Type B pancreatic cell (in vitro differentiated cells): ENCODE data around the gene KMT2B. TPM values are rescaled to one million over a fixed set of nuclear protein-coding genes. Genes with fewer than 3 reads are reported as not detected.
A peak's percentile ranks its signal among the peaks of the same experiment; 100 is the strongest.
"Not testable (repeated sequence)": the region's sequence is repeated elsewhere in the genome, so short reads cannot be mapped to it uniquely, and the experiment has no call there.

Source experiments
- DNase-seq: peaks from one replicate; pipeline ENCODE4 v3.0.0; 2021; ENCODE audit warnings: mixed read lengths; ENCODE audit not compliant: unreplicated experiment; ENCODE audit errors: extremely low spot score
- H3K27ac Mint-ChIP-seq: 2 replicates; pipeline ENCODE4 v1.8.0; 2021; ENCODE audit warnings: mild to moderate bottlenecking, mixed read lengths
- H3K27me3 Mint-ChIP-seq: 2 replicates; pipeline ENCODE4 v1.8.0; 2021; ENCODE audit warnings: mixed read lengths
- H3K36me3 Mint-ChIP-seq: 2 replicates; pipeline ENCODE4 v1.8.0; 2021; ENCODE audit warnings: mixed read lengths
- H3K4me1 Mint-ChIP-seq: one replicate; pipeline ENCODE4 v1.8.0; 2021; ENCODE audit warnings: mixed read lengths; ENCODE audit not compliant: unreplicated experiment
- H3K4me3 Mint-ChIP-seq: 2 replicates; pipeline ENCODE4 v1.8.0; 2021; ENCODE audit warnings: mild to moderate bottlenecking, mixed read lengths
- H3K9me3 Mint-ChIP-seq: 2 replicates; pipeline ENCODE4 v1.8.0; 2021; ENCODE audit warnings: mixed read lengths
- total RNA-seq: library from RNA; stranded (reverse); gene quantifications from 2 replicates; pipeline ENCODE4 v1.2.1, GENCODE V29; 2021; ENCODE audit warnings: low replicate concordance
- TF ChIP-seq, protein P1 (sequence below): fragments of 200-600 bp; sonication (generic); conservative IDR thresholded peaks from 2 replicates; pipeline ENCODE4 v1.5.0; 2021; ENCODE audit warnings: antibody characterized with exemption, mild to moderate bottlenecking

KMT2B gene
- total RNA-seq, 1 donor from 2014 or later, result 55.4 TPM

DNA sequence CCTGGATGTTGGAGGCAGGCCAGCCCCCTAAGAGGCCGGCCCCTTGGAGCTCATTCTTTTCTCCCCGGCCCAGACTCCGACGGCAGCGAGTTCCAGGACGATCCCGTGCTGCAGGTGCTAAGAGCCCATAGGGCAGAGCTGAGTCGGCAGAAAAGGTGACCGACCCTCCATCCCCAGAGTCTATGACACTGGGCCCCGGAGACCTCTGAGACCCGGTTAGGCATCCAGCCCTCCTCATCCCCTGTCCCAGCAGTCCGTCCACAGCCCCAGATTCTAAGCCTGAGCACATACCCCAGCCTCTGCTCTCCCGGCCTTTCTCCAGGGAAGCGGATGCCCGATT lies 50.2 kb downstream of the KMT2B start:
- TF ChIP-seq, protein P1, sequence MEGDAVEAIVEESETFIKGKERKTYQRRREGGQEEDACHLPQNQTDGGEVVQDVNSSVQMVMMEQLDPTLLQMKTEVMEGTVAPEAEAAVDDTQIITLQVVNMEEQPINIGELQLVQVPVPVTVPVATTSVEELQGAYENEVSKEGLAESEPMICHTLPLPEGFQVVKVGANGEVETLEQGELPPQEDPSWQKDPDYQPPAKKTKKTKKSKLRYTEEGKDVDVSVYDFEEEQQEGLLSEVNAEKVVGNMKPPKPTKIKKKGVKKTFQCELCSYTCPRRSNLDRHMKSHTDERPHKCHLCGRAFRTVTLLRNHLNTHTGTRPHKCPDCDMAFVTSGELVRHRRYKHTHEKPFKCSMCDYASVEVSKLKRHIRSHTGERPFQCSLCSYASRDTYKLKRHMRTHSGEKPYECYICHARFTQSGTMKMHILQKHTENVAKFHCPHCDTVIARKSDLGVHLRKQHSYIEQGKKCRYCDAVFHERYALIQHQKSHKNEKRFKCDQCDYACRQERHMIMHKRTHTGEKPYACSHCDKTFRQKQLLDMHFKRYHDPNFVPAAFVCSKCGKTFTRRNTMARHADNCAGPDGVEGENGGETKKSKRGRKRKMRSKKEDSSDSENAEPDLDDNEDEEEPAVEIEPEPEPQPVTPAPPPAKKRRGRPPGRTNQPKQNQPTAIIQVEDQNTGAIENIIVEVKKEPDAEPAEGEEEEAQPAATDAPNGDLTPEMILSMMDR, result no peak
- H3K27ac Mint-ChIP-seq, result no peak overlapping the region
- DNase-seq, result peak; percentile 66
- H3K4me1 Mint-ChIP-seq, result peaks cover 3% of the 10 kb centered on the region
- H3K27me3 Mint-ChIP-seq, result no peaks in the 10 kb centered on the region
- peaks cover 8% of the 10 kb centered on the region for H3K36me3 Mint-ChIP-seq
- no peaks in the 10 kb centered on the region for H3K9me3 Mint-ChIP-seq
- H3K4me3 Mint-ChIP-seq, result no peak overlapping the region

DNA sequence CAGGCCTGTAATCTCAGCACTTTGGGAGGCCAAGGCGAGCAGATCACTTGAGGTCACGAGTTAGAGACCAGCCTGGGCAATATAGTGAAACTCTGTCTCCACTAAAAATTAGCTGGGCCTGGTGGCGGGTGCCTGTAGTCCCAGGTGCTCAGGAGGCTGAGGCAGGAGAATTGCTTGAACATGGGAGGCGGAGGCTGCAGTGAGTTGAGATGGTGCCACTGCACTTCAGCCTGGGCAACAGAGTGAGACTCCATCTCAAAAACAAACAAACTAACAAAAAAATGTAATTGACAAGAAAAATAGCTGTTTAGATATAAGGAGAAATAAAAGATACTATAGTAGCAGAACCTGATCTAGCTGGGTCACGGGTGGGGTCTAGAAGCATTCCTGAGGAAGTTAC lies 54.6 kb downstream of the KMT2B start:
- not testable (repeated sequence) for H3K27ac Mint-ChIP-seq, H3K36me3 Mint-ChIP-seq, DNase-seq

DNA sequence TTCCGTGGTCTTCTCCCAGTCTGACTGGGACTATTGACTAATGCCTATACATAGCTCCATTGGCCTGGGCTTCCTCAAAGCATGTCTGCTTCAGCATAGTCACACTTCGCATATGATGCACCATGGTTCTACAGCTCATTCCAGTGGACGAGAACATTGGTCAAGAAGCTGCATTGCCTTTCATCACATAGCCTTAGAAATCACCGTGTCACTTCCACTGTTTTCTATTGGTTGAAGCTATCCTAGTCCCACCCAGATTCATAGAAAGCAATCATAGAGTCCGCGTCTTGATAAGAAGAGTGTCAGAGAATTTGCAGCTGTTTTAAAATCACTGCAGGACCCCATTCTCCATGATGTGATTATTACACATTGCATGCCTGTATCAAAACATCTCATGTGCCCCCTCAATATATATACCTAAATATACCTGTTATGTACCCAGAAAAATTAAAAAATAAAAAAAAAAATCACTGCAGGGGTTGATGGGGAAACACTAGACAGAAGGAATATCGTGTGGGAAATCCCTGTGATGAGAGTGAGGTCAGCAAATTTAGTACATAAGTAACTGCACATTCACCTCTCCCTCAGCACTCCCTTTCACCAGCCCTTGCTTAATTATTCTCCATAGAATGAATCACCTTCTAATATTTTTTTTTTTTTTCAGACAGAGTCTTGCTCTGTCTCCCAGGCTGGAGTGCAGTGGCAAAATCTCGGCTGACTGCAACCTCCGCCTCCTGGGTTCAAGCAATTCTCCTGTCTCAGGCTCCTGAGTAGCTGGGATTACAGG lies 55.4 kb downstream of the KMT2B start:
- no peak overlapping the region for H3K27ac Mint-ChIP-seq

More for the DNA sequence above, 54.6 kb downstream of the KMT2B start:
- not testable (repeated sequence) for H3K4me3 Mint-ChIP-seq, H3K27me3 Mint-ChIP-seq, H3K9me3 Mint-ChIP-seq
- H3K4me1 Mint-ChIP-seq, result peaks cover 28% of the 10 kb centered on the region

DNA sequence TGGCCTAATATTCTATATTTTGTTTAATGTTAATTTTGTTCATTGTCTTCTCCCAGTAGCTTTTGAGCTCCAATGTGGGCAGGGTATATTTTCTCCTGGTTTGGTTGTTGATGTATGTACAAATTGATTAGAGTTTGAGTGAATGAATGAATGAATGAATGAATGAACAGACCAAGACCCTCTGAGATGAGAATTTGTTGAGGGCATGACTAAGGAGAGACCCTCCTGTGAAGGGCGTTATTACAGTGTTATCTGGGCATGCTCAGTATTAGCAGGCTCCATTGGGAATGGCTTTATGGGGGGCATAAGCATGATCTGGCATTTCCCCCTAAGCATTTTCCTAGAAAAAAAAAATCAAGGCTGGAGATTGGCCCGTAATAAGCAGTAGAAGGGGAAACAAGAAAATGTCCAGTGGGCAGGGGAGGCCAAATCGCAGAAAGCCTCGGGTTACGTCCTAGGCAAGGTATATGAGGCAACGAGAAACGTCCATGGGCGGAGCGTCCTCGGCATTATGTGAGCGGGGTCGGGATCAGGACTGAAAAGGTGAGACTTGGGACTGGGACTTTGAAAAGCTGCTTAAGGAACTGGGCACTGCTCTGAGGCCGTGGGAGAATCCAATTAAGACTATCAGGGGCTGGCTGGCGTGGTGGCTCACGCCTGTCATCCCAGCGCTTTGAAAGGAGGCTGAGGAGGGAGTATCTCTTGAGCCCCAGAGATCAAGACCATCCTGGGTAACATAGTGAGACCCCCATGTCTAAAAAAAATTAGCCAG lies 56.7 kb downstream of the KMT2B start:
- Mint-ChIP-seq H3K27ac (peak overlapping the region; percentile 78), H3K4me3 (peak overlapping the region; percentile 87)

More for the DNA sequence above, 55.4 kb downstream of the KMT2B start:
- Mint-ChIP-seq H3K4me3 (peak overlapping the region; percentile 60), H3K27me3 (no peaks in the 10 kb centered on the region), H3K9me3 (no peaks in the 10 kb centered on the region), H3K4me1 (peaks cover 34% of the 10 kb centered on the region), H3K36me3 (peaks cover 4% of the 10 kb centered on the region)
- DNase-seq, result no peak
- TF ChIP-seq, protein P1, result no peak

DNA sequence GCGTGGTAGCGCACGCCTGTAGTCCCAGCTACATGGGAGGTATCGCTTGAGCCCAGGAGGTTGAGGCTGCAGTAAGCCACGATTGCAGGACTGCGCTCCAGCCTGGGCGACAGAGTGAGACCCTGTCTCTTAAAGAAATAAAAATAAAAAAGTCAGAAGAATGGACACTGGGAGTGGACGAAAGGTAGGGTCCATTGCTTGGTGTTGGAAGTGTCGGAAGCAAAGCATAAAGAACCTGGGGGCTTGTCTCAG lies 57.2 kb downstream of the KMT2B start:
- Mint-ChIP-seq H3K27ac (peak overlapping the region; percentile 78), H3K4me3 (peak overlapping the region; percentile 87), H3K36me3 (no peaks in the 10 kb centered on the region), H3K9me3 (no peaks in the 10 kb centered on the region), H3K4me1 (peaks cover 34% of the 10 kb centered on the region), H3K27me3 (no peaks in the 10 kb centered on the region)
- no peak for DNase-seq
- TF ChIP-seq, protein P1, result no peak

More for the DNA sequence above, 56.7 kb downstream of the KMT2B start:
- H3K9me3 Mint-ChIP-seq, result no peaks in the 10 kb centered on the region
- no peaks in the 10 kb centered on the region for H3K36me3 Mint-ChIP-seq
- peaks cover 34% of the 10 kb centered on the region for H3K4me1 Mint-ChIP-seq
- TF ChIP-seq, protein P1, result no peak
- DNase-seq, result no peak
- no peaks in the 10 kb centered on the region for H3K27me3 Mint-ChIP-seq

DNA sequence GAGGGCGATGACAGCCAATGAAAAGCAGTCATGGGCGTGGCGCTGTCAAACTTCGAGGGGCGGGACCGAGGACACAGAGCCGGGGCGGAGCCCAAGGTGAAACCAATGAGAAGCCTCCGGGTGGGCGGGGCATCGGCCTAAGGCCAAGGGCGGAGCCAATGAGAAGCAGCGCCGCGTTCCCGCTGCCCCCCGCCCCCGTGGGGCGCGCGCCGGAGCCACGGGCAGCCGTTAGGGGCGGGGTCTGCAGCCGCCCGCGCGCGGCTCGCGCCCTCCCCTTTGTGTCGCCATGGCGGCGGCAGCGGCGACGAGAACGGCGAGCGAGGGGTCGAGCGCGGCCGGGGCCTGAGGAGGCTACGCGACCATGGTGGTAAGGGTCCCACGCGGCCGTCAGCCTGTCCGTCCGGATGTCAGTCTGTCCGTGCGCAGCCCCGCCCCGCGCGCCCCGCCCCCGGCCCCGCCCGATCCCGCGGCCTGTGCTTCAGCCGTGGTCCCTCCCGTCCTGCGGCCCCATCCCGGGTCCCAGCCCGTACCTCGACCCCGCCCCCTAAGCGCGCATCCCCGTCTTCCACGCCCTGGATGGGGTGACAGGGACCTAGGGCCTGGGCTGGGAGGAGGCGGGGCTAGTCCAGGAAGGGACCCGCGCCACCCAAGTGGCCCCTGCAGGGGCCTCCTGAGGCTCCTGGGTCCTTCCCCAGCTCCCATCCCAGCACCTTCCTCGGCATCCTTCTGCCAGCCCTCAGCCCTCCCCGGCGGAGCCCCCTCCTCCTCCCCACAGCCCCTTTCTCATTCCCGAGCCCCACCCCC lies 57.7 kb downstream of the KMT2B start, which contains the start of gene ARHGAP33:
Gene ARHGAP33 (plus strand): TSS at position 267 of the 804 bp plus-strand sequence. CDS start 95 bp downstream, at position 362.
- peak; percentile 99 for DNase-seq
- H3K27me3 Mint-ChIP-seq, result no peaks in the 10 kb centered on the region
- TF ChIP-seq, protein P1, result no peak
- peaks cover 34% of the 10 kb centered on the region for H3K4me1 Mint-ChIP-seq
- H3K36me3 Mint-ChIP-seq, result no peaks in the 10 kb centered on the region
- H3K9me3 Mint-ChIP-seq, result no peaks in the 10 kb centered on the region
- peak within 1 kb of the TSS; percentile 87 for H3K4me3 Mint-ChIP-seq
- peak within 1 kb of the TSS; percentile 78 for H3K27ac Mint-ChIP-seq
